Thyroid gland (tissue), 4 donors: ENCODE results near the gene RAI1. TPM values are rescaled to one million over a fixed set of nuclear protein-coding genes. Genes with fewer than 3 reads are reported as not detected.

Experiments used
- DNase-seq, 2 donors: peaks; one replicate each; pipeline ENCODE4 v3.0.0-alpha.2; 2019
- H3K27ac ChIP-seq, 3 donors: fragments of 200-600 bp; sonication (generic); 1 replicate in 2 of 3; 2 replicates in 1 of 3; pipeline ENCODE4 v1.5.1; 2016 to 2019; ENCODE audit warnings: mild to moderate bottlenecking in 1 of 3, moderate library complexity in 1 of 3
- H3K27me3 ChIP-seq: fragments of 200-600 bp; sonication (generic); one replicate; pipeline ENCODE4 v1.5.1; 2019
- H3K36me3 ChIP-seq, 2 donors: fragments of 200-600 bp; sonication (generic); one replicate each; pipeline ENCODE4 v1.5.1; 2016 to 2019
- H3K4me1 ChIP-seq, 2 donors: fragments of 200-600 bp; sonication (generic); one replicate each; pipeline ENCODE4 v1.5.1; 2017 to 2019
- H3K4me3 ChIP-seq, 3 donors: fragments of 200-600 bp; sonication (generic); replicated peaks in 1 of 3; 1 replicate in 2 of 3; 2 replicates in 1 of 3; pipeline ENCODE4 v1.5.1; 2016; ENCODE audit warnings: mild to moderate bottlenecking in 1 of 3
- H3K9me3 ChIP-seq: fragments of 200-600 bp; sonication (generic); one replicate; pipeline ENCODE4 v1.5.1; 2017
- POLR2A ChIP-seq, 2 donors: fragments of 450-650 bp; IDR thresholded peaks; one replicate each; pipeline ENCODE4 v1.6.1; 2017; ENCODE audit warnings: antibody characterized with exemption in 2 of 2, mild to moderate bottlenecking in 2 of 2, moderate library complexity in 1 of 2
- WGBS, 2 donors: methylation state at CpG; one replicate each; pipeline ENCODE4 v1.1.5; 2017; 5-methylcytosine and 5-hydroxymethylcytosine counted together
- intact Hi-C: fragments of 100-400 bp; cut with DNase I; formaldehyde crosslinking; loops from one replicate; pipeline ENCODE4 v1.15.1; 2023
- total RNA-seq, 4 donors: library from RNA; depleted of rRNA; stranded (reverse); fragments of >200 nt; gene quantifications; one replicate each; pipeline ENCODE4 v1.2.3, GENCODE V29; 2016
- TF ChIP-seq, protein P1 (sequence below), 6 experiments: fragments of 200-600 bp in 3 of 6; fragments of 450-650 bp in 3 of 6; sonication (generic) in 3 of 6; IDR thresholded peaks; one replicate each; pipeline ENCODE4 v1.5.1; 2016 to 2019; ENCODE audit warnings: antibody characterized with exemption in 6 of 6, mild to moderate bottlenecking in 2 of 6, inconsistent platforms in 1 of 6, moderate library complexity in 1 of 6

RAI1 gene
- total RNA-seq, 4 donors from 2014 or later: 19.1 to 52.3 (median 34.1) TPM

- H3K36me3 ChIP-seq: no peaks in the 10 kb centered on the region
- no peak overlapping the region for H3K4me3 ChIP-seq
- intact Hi-C loops: no loop called here
- no peaks in the 10 kb centered on the region for H3K9me3 ChIP-seq
- 92 to 93% methylated on average over 4 of the region's 4 CpGs for WGBS, 2 donors
- H3K27me3 ChIP-seq: no peaks in the 10 kb centered on the region
- no peak for DNase-seq
- no peak overlapping the region for H3K27ac ChIP-seq
- peaks cover 14 to 41% of the 10 kb centered on the region in 2 donors for H3K4me1 ChIP-seq
- TF ChIP-seq POLR2A (IDR thresholded peaks at IDR 0.05): no peak
- TF ChIP-seq, protein P1, sequence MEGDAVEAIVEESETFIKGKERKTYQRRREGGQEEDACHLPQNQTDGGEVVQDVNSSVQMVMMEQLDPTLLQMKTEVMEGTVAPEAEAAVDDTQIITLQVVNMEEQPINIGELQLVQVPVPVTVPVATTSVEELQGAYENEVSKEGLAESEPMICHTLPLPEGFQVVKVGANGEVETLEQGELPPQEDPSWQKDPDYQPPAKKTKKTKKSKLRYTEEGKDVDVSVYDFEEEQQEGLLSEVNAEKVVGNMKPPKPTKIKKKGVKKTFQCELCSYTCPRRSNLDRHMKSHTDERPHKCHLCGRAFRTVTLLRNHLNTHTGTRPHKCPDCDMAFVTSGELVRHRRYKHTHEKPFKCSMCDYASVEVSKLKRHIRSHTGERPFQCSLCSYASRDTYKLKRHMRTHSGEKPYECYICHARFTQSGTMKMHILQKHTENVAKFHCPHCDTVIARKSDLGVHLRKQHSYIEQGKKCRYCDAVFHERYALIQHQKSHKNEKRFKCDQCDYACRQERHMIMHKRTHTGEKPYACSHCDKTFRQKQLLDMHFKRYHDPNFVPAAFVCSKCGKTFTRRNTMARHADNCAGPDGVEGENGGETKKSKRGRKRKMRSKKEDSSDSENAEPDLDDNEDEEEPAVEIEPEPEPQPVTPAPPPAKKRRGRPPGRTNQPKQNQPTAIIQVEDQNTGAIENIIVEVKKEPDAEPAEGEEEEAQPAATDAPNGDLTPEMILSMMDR (IDR thresholded peaks at IDR 0.05): no peak
Observed at GRCh38 chr17:17732444-17732843, 51.2 kb downstream of the RAI1 start.

GRCh38 chr17:17732892-17733670, 51.8 kb downstream of the RAI1 start:
- no peak overlapping the region for H3K4me3 ChIP-seq
- intact Hi-C loops: no loop called here
- H3K27me3 ChIP-seq: no peaks in the 10 kb centered on the region
- TF ChIP-seq POLR2A (IDR thresholded peaks at IDR 0.05): no peak
- TF ChIP-seq, protein P1 (IDR thresholded peaks at IDR 0.05): no peak
- no peak for DNase-seq
- no peak overlapping the region for H3K27ac ChIP-seq
- no peaks in the 10 kb centered on the region for H3K9me3 ChIP-seq
- 89 to 92% methylated on average over 9 of the region's 9 CpGs for WGBS, 2 donors
- peaks cover 19 to 47% of the 10 kb centered on the region in 2 donors for H3K4me1 ChIP-seq
- no peaks in the 10 kb centered on the region for H3K36me3 ChIP-seq

DNA sequence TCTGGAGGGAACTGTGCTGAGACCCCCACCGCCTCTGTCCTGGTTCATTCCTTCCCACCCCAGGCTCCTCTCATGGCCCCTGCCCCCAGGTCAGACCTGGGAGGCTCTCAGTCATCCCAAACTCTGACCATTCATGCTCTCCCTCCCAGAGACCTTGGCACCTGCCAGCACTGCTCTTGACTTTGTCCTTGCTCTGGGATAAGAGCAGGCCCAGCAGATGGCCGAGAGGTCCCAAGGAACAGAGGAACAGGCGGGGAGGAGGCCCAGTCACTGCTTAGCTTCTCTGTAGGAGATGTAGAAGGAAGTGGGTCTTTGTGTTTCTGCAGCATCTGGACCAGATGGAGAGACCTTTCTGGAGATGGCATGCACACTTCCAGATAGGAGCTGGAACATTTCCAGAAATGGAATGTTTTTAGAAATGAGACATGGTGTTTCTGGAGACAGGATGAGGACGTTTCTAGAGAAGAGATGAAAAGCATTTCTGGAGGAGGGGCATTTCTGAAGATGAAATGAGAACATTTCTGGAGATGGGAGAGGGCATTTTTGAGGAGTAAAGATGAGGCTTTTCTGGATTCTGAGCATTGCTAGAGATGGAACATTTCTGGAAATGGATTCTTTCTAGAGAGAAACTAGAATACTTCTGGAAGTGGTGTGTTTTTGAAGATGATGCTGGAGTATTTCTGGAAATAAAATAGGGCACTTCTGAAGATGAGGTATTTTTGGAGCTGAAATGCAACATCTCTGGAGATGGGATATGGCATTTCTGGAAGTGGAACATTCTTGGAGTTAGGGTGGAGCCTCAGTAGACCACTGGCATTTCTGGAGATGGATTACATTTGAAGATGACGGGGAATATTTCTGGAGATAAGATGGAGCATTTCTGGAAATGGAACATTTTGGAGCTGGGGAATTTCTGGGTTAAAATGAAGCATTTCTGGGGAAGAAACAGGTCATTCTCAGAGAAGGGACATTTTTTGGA, 55.2 kb downstream of the RAI1 start:
- Histone ChIP-seq H3K4me3 (no peak overlapping the region), H3K27me3 (no peaks in the 10 kb centered on the region), H3K36me3 (no peaks in the 10 kb centered on the region), H3K9me3 (no peaks in the 10 kb centered on the region), H3K27ac (peak overlapping the region; percentile 6 to 52 (median 32)), H3K4me1 (peaks cover 28 to 56% of the 10 kb centered on the region in 2 donors)
- TF ChIP-seq POLR2A (IDR thresholded peaks at IDR 0.05): no peak
- TF ChIP-seq, protein P1 (IDR thresholded peaks at IDR 0.05): no peak
- 68 to 69% methylated on average over 5 of the region's 5 CpGs for WGBS, 2 donors
- intact Hi-C loops: no loop called here
- DNase-seq: peak; percentile 53 to 59

DNA sequence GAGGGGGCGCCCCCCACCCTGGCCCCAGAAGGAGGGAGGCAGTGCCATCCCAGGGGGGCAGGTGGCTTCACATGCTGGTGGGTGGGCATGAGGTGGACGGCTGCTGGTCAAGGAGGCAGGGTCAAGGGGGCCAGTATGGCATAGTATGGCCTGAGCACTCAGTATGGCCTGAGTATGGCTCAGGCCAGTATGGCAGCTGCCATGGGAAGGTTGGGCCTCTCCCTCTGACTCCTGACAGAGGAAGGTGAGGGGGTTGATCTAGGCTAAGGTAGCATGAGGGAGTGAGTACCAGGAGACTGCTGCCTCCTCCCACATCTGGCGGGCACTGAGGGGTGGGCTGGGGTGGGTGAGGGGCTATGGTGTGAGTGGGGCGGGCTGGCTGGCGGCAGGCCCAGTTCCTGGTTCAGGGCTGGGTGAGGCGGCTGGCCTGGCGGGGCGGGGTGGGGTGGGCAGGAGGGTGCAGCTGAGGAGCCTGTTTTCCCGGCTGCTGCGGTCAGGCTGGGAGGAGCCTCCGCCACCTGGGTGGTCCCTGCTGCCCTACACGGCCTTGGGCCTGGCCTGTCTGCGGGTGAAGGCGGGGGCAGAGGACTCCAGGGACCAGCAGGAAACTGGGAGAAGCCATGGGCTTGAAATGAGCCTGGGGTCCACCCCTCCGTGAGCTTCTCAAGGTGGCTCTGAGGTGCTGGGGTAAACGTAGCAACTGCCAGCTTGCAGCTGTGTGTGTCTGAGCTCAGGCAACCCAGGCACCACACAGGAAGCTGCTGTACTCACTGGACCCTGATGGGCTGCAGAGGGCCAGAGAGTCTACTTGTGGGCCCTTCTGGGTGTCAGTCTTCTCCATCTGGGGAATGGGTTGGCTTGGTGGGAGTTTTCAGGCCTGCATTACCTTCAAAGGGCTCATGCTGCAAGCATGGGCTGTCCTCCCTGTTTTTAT, 57.0 kb downstream of the RAI1 start:
- Histone ChIP-seq H3K4me3 (no peak overlapping the region), H3K9me3 (no peaks in the 10 kb centered on the region), H3K4me1 (peaks cover 45 to 73% of the 10 kb centered on the region in 2 donors), H3K36me3 (no peaks in the 10 kb centered on the region), H3K27ac (peak overlapping the region; percentile 39 to 57 (median 52)), H3K27me3 (no peaks in the 10 kb centered on the region)
- no peak for TF ChIP-seq POLR2A (IDR thresholded peaks at IDR 0.05)
- TF ChIP-seq, protein P1 (IDR thresholded peaks at IDR 0.05): no peak
- DNase-seq: peak; percentile 52 to 57
- WGBS, 2 donors: 46 to 48% methylated on average over 4 to 8 of the region's 16 CpGs
- intact Hi-C loops: no loop called here
